Bladder microvascular endothelial cell (primary cell): ENCODE data around the gene SPARCL1. TPM values are rescaled to one million over a fixed set of nuclear protein-coding genes. Genes with fewer than 3 reads are reported as not detected.

Experiments
- total RNA-seq: library from RNA; depleted of rRNA; stranded (reverse); fragments of >200 nt; gene quantifications from 2 replicates; pipeline ENCODE4 v1.2.3, GENCODE V29; 2014

Gene SPARCL1
- total RNA-seq, result 228 and 385 TPM in 2 replicates

GRCh38 chr4:87529187-87529586 is at the start of gene SPARCL1:
TSS of gene SPARCL1 (minus strand) at chr4:87529376. CDS start at chr4:87499574, 29,802 bp downstream.

Other genes starting within 250 kb of the SPARCL1 start
- 0.13 and 0.16 TPM in 2 replicates for gene HSD17B13, start 206.5 kb downstream of the SPARCL1 start, total RNA-seq
- gene HSD17B11, start 138.2 kb downstream of the SPARCL1 start, total RNA-seq, result 30.8 and 52.3 TPM in 2 replicates
- gene NUDT9, start 106.8 kb downstream of the SPARCL1 start, total RNA-seq, result 15.1 and 29.5 TPM in 2 replicates
- gene DSPP, start 79.2 kb upstream of the SPARCL1 start, total RNA-seq, result not detected in 2 replicates
- not detected in 2 replicates for gene DMP1, start 120.9 kb upstream of the SPARCL1 start, total RNA-seq